Transverse colon (tissue), 4 donors: ENCODE data around the gene EHMT1. TPM values are rescaled to one million over a fixed set of nuclear protein-coding genes. Genes with fewer than 3 reads are reported as not detected.

Experiments used
- DNase-seq: peaks from one replicate; pipeline ENCODE4 v3.0.0-alpha.2; 2019
- H3K27ac ChIP-seq, 4 donors: fragments of 200-600 bp; sonication (generic); 2 replicates each; pipeline ENCODE4 v1.5.1; 2016 to 2018; ENCODE audit warnings: inconsistent platforms in 4 of 4
- H3K27me3 ChIP-seq: fragments of 200-600 bp; sonication (generic); 2 replicates; pipeline ENCODE4 v1.5.1; 2017; ENCODE audit warnings: inconsistent platforms
- H3K36me3 ChIP-seq, 4 donors: fragments of 200-600 bp; sonication (generic); 2 replicates each; pipeline ENCODE4 v1.5.1; 2017 to 2019; ENCODE audit warnings: inconsistent platforms in 4 of 4
- H3K4me1 ChIP-seq, 4 donors: fragments of 200-600 bp; sonication (generic); 2 replicates each; pipeline ENCODE4 v1.5.1; 2017 to 2020; ENCODE audit warnings: inconsistent platforms in 4 of 4
- H3K4me3 ChIP-seq, 4 donors: fragments of 200-600 bp; sonication (generic); 1 replicate in 1 of 4; 2 replicates in 3 of 4; pipeline versions ENCODE4 v1.5.1 to v1.6.1; 2017 to 2019; ENCODE audit warnings: inconsistent platforms in 4 of 4
- H3K9me3 ChIP-seq, 2 donors: fragments of 200-600 bp; sonication (generic); 2 replicates each; pipeline ENCODE4 v1.5.1; 2017 to 2019; ENCODE audit warnings: inconsistent platforms in 2 of 2
- CTCF ChIP-seq, 5 experiments: fragments of 200-600 bp in 3 of 5; fragments of 450-650 bp in 2 of 5; sonication (generic) in 3 of 5; IDR thresholded peaks; 1 replicate in 2 of 5; 2 replicates in 3 of 5; pipeline ENCODE4 v1.5.1; 2016 to 2017; ENCODE audit warnings: antibody characterized with exemption in 5 of 5, inconsistent platforms in 3 of 5, mild to moderate bottlenecking in 2 of 5, moderate library complexity in 1 of 5
- EP300 ChIP-seq: sonication (generic); formaldehyde crosslinking; IDR thresholded peaks from one replicate; pipeline ENCODE4 v1.6.1; 2017; ENCODE audit warnings: antibody characterized with exemption, low read depth
- POLR2A ChIP-seq: fragments of 450-650 bp; IDR thresholded peaks from one replicate; pipeline ENCODE4 v1.6.1; 2016; ENCODE audit warnings: antibody characterized with exemption, mild to moderate bottlenecking, moderate library complexity
- POLR2AphosphoS5 ChIP-seq, 3 donors: sonication (generic); formaldehyde crosslinking; IDR thresholded peaks; one replicate each; pipeline ENCODE4 v1.6.1; 2016; ENCODE audit warnings: antibody characterized with exemption in 3 of 3
- WGBS, 2 donors: methylation state at CpG; one replicate each; pipeline ENCODE4 v1.1.5; 2018; ENCODE audit warnings: low coverage in 1 of 2; 5-methylcytosine and 5-hydroxymethylcytosine counted together
- in situ Hi-C, 4 donors: fragments of 200-750 bp; cut with MboI; loops; one replicate each; pipeline versions ENCODE4 v1.15.0 to v1.15.1; 2017; ENCODE audit warnings: low sequenced_read_pairs in 3 of 4, low pct_ligation_motif_present in 1 of 4, low pct_unique_long_range_greater_than_20kb in 1 of 4
- intact Hi-C: fragments of 100-400 bp; cut with DNase I; formaldehyde crosslinking; loops from one replicate; pipeline ENCODE4 v1.15.1; 2023; ENCODE audit warnings: low total_unique reads
- total RNA-seq, 4 donors: library from RNA; depleted of rRNA; stranded (reverse); fragments of >200 nt; gene quantifications; one replicate each; pipeline ENCODE4 v1.1.0, GENCODE V29; 2016

EHMT1 gene
- total RNA-seq, 4 donors from 2014 or later = 93.8 to 184 (median 139) TPM

GRCh38 chr9:137757139-137757538, 138.3 kb downstream of the EHMT1 start:
- intact Hi-C loops (no loop called here), in situ Hi-C loops (no loop called here)
- Histone ChIP-seq H3K27me3 (no peaks in the 10 kb centered on the region), H3K27ac (no peak overlapping the region), H3K9me3 (no peaks in the 10 kb centered on the region), H3K4me1 (no peaks in the 10 kb centered on the region), H3K36me3 (peaks cover 0 to 42% (median 9%) of the 10 kb centered on the region in 4 donors), H3K4me3 (no peak overlapping the region)
- 93 to 100% methylated on average over 2 to 10 of the region's 10 CpGs for WGBS, 2 donors
- TF ChIP-seq CTCF (IDR thresholded peaks at IDR 0.05) (no peak), EP300 (no peak), POLR2AphosphoS5 (IDR thresholded peaks at IDR 0.05) (no peak)
- DNase-seq = no peak

- Histone ChIP-seq H3K9me3 (no peaks in the 10 kb centered on the region), H3K4me1 (no peaks in the 10 kb centered on the region), H3K4me3 (no peak overlapping the region), H3K36me3 (peaks cover 0 to 38% (median 8%) of the 10 kb centered on the region in 4 donors), H3K27me3 (no peaks in the 10 kb centered on the region), H3K27ac (peak overlapping the region in 1 of 4 donors; percentile 20)
- intact Hi-C loops = no loop called here
- in situ Hi-C loops = no loop called here
- no peak for TF ChIP-seq POLR2A
- TF ChIP-seq CTCF (IDR thresholded peaks at IDR 0.05) = no peak
- TF ChIP-seq EP300 = no peak
- TF ChIP-seq POLR2AphosphoS5 (IDR thresholded peaks at IDR 0.05) = no peak
- peak; percentile 47 for DNase-seq
- 79 to 81% methylated on average over 5 to 9 of the region's 9 CpGs for WGBS, 2 donors
Observed at GRCh38 chr9:137757613-137758029, 138.8 kb downstream of the EHMT1 start.

- no peak for DNase-seq
- 94 to 95% methylated on average over 9 to 16 of the region's 16 CpGs for WGBS, 2 donors
- Histone ChIP-seq H3K27me3 (no peaks in the 10 kb centered on the region), H3K27ac (peak overlapping the region in 1 of 4 donors; percentile 20), H3K36me3 (peaks cover 0 to 34% (median 10%) of the 10 kb centered on the region in 4 donors), H3K9me3 (no peaks in the 10 kb centered on the region), H3K4me1 (no peaks in the 10 kb centered on the region), H3K4me3 (no peak overlapping the region)
- in situ Hi-C loops = no loop called here
- TF ChIP-seq EP300 (no peak), POLR2A (no peak), POLR2AphosphoS5 (IDR thresholded peaks at IDR 0.05) (no peak), CTCF (IDR thresholded peaks at IDR 0.05) (no peak)
- intact Hi-C loops = no loop called here
Observed at GRCh38 chr9:137758067-137758466, 139.3 kb downstream of the EHMT1 start.

GRCh38 chr9:137759117-137759516, 140.3 kb downstream of the EHMT1 start:
- peaks cover 0 to 38% (median 13%) of the 10 kb centered on the region in 4 donors for H3K36me3 ChIP-seq
- no peak overlapping the region for H3K4me3 ChIP-seq
- no peaks in the 10 kb centered on the region for H3K4me1 ChIP-seq
- DNase-seq = no peak
- in situ Hi-C loops = no loop called here
- 90 to 91% methylated on average over 4 to 11 of the region's 11 CpGs for WGBS, 2 donors
- H3K27me3 ChIP-seq = no peaks in the 10 kb centered on the region
- no peaks in the 10 kb centered on the region for H3K9me3 ChIP-seq
- TF ChIP-seq CTCF (IDR thresholded peaks at IDR 0.05) = no peak
- no peak for TF ChIP-seq POLR2AphosphoS5 (IDR thresholded peaks at IDR 0.05)
- no peak for TF ChIP-seq EP300
- no peak for TF ChIP-seq POLR2A
- H3K27ac ChIP-seq = no peak overlapping the region
- intact Hi-C loops = no loop called here
